Midbrain (tissue), 1 donor: ENCODE results near the gene STK32B.
"Not testable (repeated sequence)": the region's sequence is repeated elsewhere in the genome, so short reads cannot be mapped to it uniquely, and the experiment has no call there.

ENCODE experiments used
- DNase-seq: peaks from one replicate; lab custom pipeline; 2025; lab: John Stamatoyannopoulos, UW

Gene STK32B

DNA sequence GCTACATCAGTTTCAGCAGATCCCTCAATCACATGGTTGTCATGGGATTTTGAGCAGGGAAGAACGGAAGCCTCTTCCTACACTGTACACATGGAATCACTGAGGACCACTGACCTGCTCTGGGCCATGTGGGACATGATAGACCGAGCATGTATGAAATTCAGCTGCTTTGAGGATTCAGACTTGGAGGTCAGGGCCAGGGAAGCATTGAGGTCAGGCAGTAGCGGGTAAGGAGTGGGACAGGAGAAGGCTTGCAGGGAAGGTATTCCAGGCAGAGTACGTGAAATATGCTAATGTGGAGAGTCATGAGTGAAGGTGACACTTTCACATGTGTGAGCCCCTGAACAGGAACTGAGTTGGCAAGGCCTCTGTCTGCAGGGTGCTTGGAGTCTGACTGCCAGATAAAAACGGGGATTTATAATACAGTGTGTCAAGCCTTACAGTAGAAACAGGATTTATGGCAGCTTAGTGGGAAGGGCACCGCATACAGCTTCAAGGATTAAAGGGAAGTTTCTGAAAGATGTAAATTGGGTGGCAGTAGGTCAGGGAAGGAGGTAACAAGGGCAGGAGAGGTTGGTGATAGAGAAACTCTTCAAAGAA lies 111.7 kb downstream of the STK32B start:
- DNase-seq = no peak

DNA sequence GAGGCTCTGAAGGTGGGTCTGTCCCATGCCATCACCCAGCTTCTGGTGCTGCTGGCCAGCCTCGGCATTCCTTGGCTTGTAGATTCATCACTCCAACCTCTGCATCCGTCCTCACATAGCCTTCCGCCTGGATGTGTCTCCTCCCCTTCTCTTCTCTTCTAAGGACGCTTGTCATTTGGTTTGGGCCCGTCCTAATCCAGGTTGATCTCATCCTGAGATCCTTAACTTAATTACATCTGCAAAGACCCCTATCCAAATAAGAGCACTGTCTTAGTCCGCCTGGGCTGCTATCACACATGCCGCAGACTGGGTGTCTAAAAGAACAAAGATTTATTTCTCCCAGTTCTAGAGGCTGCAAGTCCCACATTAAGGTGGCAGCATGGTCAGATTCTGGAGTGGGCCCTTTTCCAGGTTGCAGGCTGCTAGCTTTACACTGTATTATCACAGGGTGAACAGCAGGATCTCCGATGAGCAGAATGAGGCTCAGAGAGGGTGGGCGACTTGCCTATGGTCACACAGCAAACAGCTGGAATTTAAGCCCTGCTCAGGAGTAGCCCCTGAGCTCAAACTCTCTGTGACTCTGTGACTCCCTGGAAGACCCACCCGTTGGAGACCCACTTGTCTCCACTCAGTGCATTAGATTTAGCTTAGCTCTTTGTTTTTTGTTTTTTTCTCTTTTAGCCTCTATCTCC lies 113.1 kb downstream of the STK32B start:
- no peak for DNase-seq

DNA sequence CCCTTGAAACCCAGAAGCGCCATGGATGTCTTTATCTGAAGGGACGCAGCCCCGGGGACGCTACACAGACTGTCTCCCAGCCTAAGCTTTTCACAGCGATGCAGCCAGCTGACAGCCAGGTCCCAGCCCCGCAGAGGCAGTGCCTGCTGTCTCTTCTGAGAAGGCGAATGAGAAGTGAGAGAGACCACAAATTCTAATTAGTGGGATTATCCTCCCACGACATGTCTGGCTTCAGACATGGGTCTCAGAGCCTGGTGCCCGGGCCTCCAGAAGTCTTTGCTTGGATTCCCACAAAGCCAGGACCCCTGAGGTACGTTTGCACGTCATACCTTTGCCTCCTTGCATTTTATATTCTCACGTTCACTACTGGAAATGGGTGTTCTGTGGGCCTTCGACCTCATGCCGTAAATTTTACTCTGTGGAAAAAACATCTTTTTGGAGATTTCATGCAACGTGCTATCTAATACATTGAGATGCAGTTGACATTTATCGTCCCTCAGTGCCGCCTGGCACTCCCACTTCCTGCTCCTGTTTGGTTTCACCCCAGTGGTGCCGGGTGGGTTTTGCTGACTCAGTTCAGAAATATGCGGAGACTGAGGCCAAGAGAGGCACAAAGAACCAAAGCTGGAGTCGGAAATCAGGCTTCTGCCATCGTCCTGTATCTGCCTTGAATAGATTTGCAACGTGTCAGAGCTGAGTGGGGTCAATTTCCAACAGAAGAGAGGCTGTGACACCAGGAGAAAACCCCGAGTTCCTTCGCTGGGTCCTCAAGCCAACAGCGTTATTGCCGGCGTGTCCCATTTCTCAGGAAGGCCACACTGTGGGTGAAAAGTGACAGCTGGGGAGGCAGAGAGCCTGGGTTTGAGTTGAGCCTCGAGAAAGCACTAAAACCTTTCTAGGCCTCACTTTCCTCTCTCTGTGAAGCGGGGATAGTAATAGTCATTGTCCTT lies 114.4 kb downstream of the STK32B start:
- no peak for DNase-seq

DNA sequence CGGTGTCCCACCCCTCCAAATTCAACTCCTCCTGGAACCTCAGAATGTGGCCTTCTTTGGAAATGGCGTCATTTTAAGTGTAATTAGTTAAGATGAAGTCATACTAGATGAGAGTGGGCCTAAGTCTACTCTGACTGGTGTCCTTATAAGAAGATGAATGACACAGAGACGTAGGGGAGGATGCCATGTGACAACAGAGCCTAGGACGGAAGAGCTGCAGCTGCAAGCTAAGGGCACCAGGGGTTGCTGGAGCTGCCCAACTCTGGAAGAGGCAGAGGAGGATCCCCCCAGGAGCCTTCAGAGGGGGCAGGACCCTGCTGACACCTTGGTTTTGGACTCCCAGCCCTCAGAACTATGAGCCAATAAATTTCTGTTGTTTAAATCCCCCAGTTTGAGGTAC lies 115.1 kb downstream of the STK32B start:
- no peak for DNase-seq

DNA sequence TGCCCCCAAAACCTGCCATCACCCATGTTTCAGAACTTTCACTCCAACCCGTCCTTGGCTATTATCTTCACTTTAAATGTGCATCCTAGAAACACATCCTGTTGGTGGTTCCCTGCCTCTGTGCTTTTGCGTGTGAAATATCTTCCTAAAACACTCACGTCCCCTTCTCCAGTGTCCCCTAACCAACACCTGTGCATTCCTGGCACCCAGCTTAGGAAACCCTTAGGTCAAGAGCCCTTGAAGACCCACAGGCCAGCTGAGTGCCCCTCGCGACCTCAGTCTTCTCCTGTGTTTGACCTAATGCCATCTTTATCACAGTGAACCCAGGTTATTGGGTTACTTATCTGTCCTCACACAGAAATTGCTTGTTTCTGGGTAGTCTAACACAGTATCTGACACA lies 117.6 kb downstream of the STK32B start:
- no peak for DNase-seq

DNA sequence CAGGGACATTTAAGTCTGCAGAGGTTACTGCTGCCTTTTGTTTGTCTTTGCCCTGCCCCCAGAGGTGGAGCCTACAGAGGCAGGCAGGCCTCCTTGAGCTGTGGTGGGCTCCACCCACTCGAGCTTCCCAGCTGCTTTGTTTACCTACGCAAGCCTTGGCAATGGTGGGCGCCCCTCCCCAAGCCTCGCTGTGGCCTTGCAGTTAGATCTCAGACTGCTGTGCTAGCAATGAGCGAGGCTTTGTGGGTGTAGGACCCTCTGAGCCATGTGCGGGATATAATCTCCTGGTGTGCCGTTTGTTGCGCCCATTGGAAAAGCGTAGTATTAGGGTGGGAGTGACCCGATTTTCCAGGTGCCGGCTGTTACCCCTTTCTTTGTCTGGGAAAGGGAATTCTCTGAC lies 124.6 kb downstream of the STK32B start:
- DNase-seq = not testable (repeated sequence)

DNA sequence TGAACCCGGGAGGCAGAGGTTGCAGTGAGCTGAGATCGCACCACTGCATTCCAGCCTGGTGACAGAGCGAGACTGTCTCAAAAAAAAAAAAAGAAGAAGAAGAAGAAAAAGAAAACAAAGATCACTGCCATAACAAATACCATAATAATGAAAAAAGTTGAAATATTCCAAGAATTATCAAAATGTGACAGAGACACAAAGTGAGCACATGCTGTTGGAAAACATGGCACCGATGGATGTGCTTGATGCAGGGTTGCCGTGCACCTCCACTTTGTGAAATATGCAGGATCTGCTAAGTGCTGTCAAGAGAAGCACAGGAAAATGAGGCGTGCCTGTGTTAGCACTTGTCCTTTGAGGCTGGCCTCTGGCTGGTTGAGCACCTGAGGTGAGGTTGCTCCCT lies 133.3 kb downstream of the STK32B start:
- DNase-seq = no peak

DNA sequence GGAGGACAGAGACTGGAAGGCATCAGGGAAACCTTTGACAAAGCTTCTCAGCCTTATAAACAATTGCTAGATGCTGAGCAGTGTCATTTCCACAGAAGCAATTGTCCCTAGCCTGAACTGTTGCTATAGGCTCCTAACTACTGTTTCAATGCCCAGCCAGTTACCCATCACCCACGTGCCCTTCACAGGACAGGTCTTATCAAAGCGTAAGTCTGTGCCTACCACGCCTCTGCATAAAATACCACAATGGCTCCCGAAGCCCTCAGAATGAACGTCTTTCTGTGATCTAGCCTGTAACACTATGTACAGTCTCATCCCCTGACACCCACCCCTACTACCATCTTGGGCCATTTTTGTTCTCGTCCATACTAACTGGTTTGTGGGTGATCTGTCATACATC lies 134.3 kb downstream of the STK32B start:
- DNase-seq = no peak

DNA sequence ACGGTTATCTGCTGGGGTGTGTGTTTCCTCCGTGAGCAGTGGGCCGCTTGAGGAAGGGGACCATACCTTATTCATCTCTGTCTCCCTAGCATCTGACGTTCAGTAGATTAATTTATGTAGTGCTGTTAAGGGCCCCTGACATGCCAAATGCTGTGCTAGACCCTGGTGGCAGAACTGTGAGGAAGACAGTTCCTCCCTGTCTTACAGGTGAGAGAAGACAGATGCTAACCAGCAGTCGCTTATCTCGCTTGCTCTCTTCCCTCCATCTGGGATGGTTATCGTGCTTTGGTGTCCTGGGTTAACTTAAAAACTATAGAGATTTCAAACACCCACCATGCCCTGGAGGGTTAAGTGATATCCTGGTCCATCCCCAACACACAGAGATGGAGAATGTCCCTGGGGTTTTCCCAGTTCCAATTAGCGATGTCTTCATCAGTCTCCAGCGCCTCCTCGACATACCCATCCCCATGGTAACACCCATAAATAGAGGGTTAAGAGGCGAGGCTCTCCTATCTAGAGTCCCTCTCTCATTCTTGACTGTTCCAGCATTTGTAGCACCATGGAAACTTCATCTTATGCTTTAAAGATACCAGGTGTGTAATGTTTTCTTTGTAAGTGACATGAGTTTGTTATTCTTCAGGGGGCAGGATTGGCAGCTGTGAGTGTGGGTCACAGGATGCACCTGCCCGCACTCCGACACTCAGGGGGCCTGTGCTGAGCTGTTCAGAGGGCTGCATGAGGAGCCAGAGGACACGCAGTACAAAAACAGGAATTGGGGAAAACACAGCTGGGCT lies 135.2 kb downstream of the STK32B start:
- no peak for DNase-seq

DNA sequence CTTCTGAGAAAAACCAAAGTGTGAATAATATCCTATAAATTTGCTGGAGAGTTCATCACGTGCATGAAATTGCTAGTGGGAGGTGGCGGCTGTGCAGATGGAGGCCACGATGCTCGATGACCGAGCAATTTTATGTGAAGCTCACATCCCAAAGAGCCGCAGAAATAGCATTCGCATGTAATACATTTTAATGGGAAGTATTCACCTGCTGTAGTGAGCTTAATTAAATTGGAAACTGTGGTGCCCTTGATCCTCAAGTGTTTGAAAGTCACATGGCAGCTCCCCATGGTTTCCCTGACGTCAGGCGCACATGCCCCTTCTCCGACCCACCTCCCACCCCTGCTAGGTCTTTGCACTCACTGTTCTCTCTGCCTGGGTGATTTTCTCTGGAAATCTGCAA lies 136.8 kb downstream of the STK32B start:
- DNase-seq = no peak

DNA sequence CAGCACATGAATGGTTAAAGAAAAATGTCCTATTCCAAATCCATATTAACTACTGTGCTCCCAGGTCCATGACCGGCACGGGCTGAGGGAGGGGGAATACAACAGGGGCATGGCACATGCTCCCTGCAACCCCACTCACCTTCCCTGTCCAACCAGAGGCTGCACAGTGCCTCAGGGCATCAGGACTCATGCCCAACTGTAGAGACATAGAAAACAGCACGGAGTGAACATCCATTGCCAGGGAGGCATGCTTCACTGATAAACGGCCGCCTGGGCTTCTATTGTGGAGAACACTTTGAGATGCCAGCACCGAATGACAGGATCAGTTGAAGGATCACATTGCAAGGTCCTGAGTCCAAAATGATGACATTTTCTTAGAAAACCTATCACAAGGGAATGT lies 140.6 kb downstream of the STK32B start:
- DNase-seq = no peak

DNA sequence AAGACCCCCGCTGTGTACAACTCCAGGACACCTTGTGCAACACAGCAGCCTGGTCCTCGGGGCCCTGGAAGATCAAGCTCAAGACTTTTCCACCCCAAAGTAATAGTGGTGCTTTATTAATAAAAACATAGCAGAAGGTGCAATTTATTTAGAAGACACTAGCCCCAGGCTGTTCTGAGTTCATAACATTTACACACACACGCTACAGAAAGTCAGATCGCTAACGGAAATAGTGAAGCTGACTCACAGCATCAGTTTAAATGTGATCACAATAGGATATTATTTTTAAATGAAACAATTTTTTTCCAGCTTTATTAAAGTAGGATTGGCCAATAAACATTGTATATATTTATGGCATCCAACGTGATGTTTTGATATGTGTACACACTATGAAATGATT lies 141.0 kb downstream of the STK32B start:
- no peak for DNase-seq

DNA sequence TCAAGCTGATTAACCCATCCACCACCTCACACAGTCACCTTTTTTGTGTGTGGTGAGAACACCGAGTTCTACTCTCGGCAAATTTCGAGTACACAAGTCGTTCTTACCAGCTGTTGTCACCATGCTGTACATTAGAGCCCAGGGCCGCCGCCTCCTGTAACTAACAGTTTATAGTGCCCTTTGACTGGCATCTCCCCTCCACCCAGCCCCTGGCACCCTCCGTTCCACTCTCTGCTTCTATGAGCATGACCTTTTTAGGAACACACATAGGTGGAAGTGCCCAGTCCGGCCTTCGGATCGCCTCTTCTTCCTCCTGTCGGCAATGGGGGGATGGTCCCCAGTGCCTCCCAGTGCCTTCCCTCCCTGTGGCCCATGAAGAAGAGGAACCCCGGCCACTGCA lies 141.4 kb downstream of the STK32B start:
- no peak for DNase-seq

DNA sequence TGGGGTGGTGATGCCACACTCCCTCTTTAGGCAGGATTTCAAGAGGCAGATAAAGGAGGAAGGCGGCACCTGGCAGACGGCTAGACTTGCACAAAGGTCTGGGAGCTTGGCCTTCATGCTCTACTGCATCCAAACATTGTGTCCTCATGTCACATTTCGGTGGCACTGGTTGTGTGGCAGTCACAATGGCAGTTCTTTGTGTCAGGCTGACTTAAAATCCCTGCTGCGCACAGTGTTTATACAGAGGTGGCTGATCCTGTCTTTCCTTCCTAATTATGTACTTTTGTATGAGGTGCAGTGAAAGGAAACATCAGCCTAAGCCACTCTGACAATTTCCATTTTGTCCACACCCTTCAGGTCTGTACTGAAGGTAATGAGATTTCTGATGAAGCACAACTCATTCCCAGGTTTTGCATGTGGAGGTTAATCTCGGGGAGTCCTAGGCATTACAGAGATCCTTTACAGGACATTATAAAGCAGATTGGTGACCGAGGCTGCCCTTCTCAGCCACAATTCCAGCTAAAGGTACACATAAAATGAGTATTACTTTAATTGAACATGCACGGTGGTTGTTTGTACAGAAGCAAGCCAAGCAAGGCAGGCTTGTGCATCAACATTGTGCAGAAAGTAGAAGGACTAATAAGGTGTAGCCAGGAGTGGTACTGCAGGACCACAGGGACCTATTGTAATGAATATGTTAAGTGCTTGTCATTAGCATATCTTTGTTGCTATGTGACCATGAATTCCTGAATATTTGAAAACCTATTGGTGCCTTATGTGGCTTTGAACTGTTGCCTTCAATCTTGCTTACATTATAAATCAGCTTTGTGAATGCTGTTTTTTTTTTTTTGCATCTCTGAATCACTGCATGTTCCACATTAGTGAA lies 147.6 kb downstream of the STK32B start:
- no peak for DNase-seq

DNA sequence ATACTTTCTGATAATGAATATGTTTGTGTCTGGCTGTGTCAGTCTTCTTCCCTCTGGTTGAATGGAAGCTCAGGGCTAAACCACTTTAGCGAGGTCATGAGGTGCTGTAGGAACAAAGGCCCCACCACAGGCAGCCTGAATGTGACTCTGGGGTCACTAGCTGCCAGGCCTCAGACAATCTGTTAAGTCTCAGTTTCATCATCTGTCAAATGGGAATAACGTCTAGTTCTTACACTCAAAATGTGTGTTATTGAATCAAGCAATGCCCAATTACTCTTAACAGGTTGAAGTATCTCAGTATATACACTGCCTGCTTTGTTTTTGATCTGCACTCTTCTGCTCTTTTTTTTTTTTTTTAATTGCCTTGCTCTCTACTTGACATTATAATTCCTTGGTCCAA lies 148.6 kb downstream of the STK32B start:
- no peak for DNase-seq

DNA sequence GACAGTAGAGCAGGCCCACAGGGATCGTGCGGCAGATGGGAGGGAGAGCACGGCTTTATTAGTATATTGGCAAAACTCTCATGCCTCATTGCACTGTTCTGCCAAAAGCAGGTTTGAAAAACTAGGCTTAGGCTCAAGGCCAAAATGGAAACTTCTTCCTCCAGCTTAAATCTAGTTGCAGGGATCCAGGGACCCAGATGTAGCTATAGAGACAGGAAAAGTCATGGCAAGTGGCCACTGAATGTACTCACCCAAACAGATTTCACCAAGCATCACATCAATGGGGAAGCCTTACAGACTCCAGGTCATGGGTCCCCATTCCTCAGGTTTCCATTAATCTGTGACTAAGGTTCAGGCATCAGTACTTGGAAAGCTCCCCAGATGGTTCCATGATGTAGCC lies 149.2 kb downstream of the STK32B start:
- DNase-seq = no peak

DNA sequence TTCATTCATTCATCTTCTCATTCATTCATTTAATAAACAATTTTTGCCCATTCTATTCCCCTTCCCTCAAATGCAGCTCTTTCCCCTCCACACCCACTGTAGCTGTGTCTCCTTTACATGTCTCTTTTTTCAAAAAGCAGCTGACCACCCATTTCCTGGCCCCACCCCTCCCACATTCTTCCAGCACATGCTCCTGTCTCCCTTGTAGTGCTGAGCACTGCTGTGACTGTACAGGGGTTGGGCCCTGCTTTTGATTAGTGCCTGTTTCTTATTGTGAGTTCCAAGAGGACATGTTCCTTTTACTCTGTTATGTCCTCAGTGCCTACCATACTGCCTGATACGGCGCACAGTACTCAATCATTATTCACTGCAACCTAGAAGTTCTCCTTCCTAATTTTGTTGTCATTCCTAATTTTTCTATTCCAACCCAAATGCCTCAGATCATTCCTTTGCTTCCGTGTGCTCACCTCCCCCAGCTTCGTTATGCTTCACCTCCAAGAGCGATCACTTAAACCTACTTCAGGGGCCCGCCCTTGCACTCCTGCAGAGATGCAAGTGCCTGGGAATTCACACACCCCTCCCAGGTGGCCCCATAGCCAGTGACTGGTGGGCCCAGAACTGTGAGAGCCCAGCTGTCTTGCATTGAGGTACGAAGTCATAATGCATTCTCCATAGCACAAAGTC lies 152.2 kb downstream of the STK32B start:
- DNase-seq = no peak

DNA sequence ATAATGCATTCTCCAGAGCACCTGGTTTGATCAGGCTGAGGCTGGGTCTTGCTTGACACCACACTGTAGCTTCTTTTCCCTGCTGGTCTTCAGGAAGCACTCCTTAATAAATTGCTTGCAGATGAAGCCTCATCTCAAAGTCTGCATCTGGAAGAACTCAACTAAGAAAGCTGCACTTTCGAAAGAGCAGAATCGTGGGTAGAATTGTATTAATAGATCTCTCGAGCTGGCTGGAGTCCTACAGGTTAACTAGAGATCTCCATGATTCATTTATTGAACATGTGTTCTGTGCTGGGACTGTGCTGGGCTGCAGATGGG lies 152.7 kb downstream of the STK32B start:
- DNase-seq = no peak

DNA sequence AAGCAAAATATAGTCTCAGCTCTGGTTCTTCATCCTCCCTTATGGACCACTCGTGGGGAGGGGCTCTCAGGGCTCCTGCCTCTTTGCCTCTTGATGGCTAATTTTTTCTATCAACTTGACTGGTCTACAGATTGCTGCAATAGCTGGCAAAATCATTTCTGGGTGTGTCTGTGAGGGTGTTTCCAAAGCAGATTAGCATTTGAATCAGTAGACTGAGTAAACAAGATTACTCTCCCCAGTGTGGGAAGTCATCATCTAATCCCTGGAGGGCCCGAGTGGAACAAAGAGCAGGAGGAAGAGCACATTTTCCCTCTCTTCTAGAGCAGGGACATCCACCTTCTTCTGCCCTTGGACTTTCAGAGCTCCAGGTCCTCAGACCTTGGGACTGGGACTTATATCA lies 153.5 kb downstream of the STK32B start:
- no peak for DNase-seq

DNA sequence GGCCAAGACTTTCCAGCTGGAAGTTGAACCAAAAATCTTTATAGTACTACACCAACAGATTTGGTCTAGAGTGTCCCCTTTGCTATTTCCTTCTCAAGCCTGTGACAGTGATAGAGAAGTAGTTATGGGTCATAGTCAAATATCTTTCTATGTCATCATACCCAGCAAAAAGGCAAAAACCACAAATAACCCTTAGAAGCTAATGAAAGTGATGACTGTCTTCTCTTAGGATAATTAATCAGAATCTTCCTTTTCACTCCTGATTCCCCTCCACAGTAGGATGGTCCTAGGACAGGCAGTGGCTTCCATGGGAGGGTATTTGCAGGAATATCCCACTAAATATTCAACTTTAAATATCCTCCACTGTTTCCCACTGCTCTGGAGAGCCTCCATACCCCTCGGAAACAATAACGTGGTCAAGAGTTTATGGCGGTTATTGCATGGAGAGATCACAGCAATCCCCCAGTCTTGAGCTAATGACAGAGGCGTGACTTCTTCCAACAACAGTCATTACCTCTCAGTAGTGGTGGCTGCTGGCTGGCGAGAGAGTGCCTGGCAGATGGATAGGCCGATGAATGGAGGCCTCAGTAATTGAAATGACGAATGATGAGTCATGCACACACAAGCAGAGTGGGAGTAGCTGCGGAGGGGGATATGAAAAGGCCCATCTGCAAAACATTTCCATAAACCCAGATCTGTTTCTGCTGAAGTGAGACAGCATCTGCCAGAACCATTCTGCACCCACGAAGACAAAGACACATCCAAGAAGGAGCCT lies 154.9 kb downstream of the STK32B start:
- peak; percentile 46 for DNase-seq
